Right lobe of liver (tissue), 6 donors: ENCODE data around the gene NOB1. TPM values are rescaled to one million over a fixed set of nuclear protein-coding genes. Genes with fewer than 3 reads are reported as not detected.

Experiments used
- ATAC-seq, 4 donors: fragments of 200-7000 bp; cut with Tn5 transposase; one replicate each; pipeline ENCODE4 v1.9.1; 2020; ENCODE audit warnings: mild to moderate bottlenecking in 4 of 4, moderate library complexity in 4 of 4
- DNase-seq, 3 donors: peaks; one replicate each; pipeline ENCODE4 v3.0.0-alpha.2; 2020
- H3K27ac ChIP-seq, 3 donors: fragments of 200-600 bp; one replicate each; pipeline ENCODE4 v1.8.0; 2022
- H3K27me3 ChIP-seq, 2 donors: fragments of 200-600 bp; one replicate each; pipeline ENCODE4 v1.8.0; 2022
- H3K36me3 ChIP-seq, 4 donors: fragments of 200-600 bp; sonication (generic) in 1 of 4; one replicate each; pipeline versions ENCODE4 v1.5.1 to v1.8.0; 2017 to 2022; ENCODE audit warnings: control low read depth in 1 of 4
- H3K4me1 ChIP-seq, 4 donors: fragments of 200-600 bp; sonication (generic) in 1 of 4; one replicate each; pipeline versions ENCODE4 v1.5.1 to v1.8.0; 2017 to 2022; ENCODE audit warnings: control low read depth in 1 of 4
- H3K4me3 ChIP-seq, 3 donors: fragments of 200-600 bp; one replicate each; pipeline ENCODE4 v1.8.0; 2022
- H3K9me3 ChIP-seq, 4 donors: fragments of 200-600 bp; sonication (generic) in 1 of 4; one replicate each; pipeline versions ENCODE4 v1.5.1 to v1.8.0; 2017 to 2022; ENCODE audit warnings: control low read depth in 1 of 4
- CTCF ChIP-seq, 4 donors: fragments of 200-600 bp in 3 of 4; fragments of 450-650 bp in 1 of 4; IDR thresholded peaks; one replicate each; pipeline versions ENCODE4 v1.5.1 to v1.8.0; 2016 to 2022; ENCODE audit warnings: antibody characterized with exemption in 4 of 4, mild to moderate bottlenecking in 2 of 4
- POLR2A ChIP-seq: fragments of 450-650 bp; IDR thresholded peaks from one replicate; pipeline ENCODE4 v1.6.1; 2017; ENCODE audit warnings: antibody characterized with exemption, mild to moderate bottlenecking
- WGBS: methylation state at CpG from one replicate; pipeline ENCODE4 v1.1.6; 2018; ENCODE audit warnings: low coverage, low lambda C conversion rate; ENCODE audit not compliant: insufficient coverage; ENCODE audit errors: missing lambda C conversion rate; 5-methylcytosine and 5-hydroxymethylcytosine counted together
- intact Hi-C, 2 donors: fragments of 100-400 bp; cut with DNase I; formaldehyde crosslinking; loops; one replicate each; pipeline versions ENCODE4 v1.11.2 to v1.14.1; 2022
- total RNA-seq, 6 experiments: library from RNA; depleted of rRNA in 2 of 6; stranded (reverse); fragments of >200 nt in 2 of 6; fragmentation: NEBNext Ultra II Directional in 3 of 6; extraction: Animal tissue kit (Norgen Biotek cat#: 25700) in 3 of 6; gene quantifications; one replicate each; pipeline versions ENCODE4 v1.1.0 to v1.2.4, GENCODE V29; 2016 to 2023
- donor health status: DM: no; HTN: yes; CAD: no.
- donor health status: DM: no; HTN: no; CAD: no.
- donor health status: DM: no; HTN: no; CAD: no.
- donor health status: DM: no; HTN: yes; CAD: no.
- donor health status: DM: no; HTN: yes; CAD: no.

The NOB1 gene
- total RNA-seq, 6 experiments from 2014 or later = 15.5 to 19.5 (median 16.6) TPM

- Histone ChIP-seq H3K27ac (no peak overlapping the region), H3K27me3 (no peaks in the 10 kb centered on the region), H3K9me3 (peaks cover 0 to 3% (median 0%) of the 10 kb centered on the region in 4 donors), H3K36me3 (peaks cover 9 to 87% (median 46%) of the 10 kb centered on the region in 4 donors), H3K4me1 (peaks cover 0 to 7% (median 0%) of the 10 kb centered on the region in 4 donors), H3K4me3 (no peak overlapping the region)
- DNase-seq = no peak
- no peak for ATAC-seq
- WGBS = 83% methylated on average over 3 of the region's 10 CpGs
- intact Hi-C loops = no loop called here
- TF ChIP-seq CTCF (IDR thresholded peaks at IDR 0.05) (no peak), POLR2A (no peak)
These were observed 8.8 kb downstream of the NOB1 start for GRCh38 chr16:69745959-69746358.

GRCh38 chr16:69745232-69745612 is 9.5 kb downstream of the NOB1 start:
- H3K36me3 ChIP-seq = peaks cover 9 to 83% (median 41%) of the 10 kb centered on the region in 4 donors
- H3K27me3 ChIP-seq = no peaks in the 10 kb centered on the region
- H3K27ac ChIP-seq = no peak overlapping the region
- intact Hi-C loops = no loop called here
- 94% methylated on average over 6 of the region's 11 CpGs for WGBS
- H3K4me1 ChIP-seq = peaks cover 0 to 7% (median 0%) of the 10 kb centered on the region in 4 donors
- DNase-seq (no peak), ATAC-seq (no peak)
- peaks cover 0 to 3% (median 0%) of the 10 kb centered on the region in 4 donors for H3K9me3 ChIP-seq
- TF ChIP-seq POLR2A = no peak
- no peak for TF ChIP-seq CTCF (IDR thresholded peaks at IDR 0.05)
- no peak overlapping the region for H3K4me3 ChIP-seq

- H3K27ac ChIP-seq = no peak overlapping the region
- intact Hi-C loops = no loop called here
These were observed 10.1 kb downstream of the NOB1 start for GRCh38 chr16:69744363-69745231.

More at GRCh38 chr16:69744363-69745231, 10.1 kb downstream of the NOB1 start:
- DNase-seq (no peak), ATAC-seq (no peak)
- Histone ChIP-seq H3K4me1 (peaks cover 0 to 7% (median 0%) of the 10 kb centered on the region in 4 donors), H3K4me3 (no peak overlapping the region), H3K9me3 (peaks cover 0 to 3% (median 0%) of the 10 kb centered on the region in 4 donors), H3K36me3 (peaks cover 9 to 82% (median 40%) of the 10 kb centered on the region in 4 donors), H3K27me3 (no peaks in the 10 kb centered on the region)
- TF ChIP-seq CTCF (IDR thresholded peaks at IDR 0.05) (no peak), POLR2A (no peak)
- WGBS = 92% methylated on average over 31 of the region's 35 CpGs
